Ovary (tissue), 3 donors: ENCODE results near the gene PLOD1.

Source experiments
- POLR2A ChIP-seq: fragments of 450-650 bp; IDR thresholded peaks from one replicate; pipeline ENCODE4 v1.6.1; 2017; ENCODE audit warnings: antibody characterized with exemption, mild to moderate bottlenecking, moderate library complexity
- TF ChIP-seq, protein P1 (sequence below), 3 donors: fragments of 450-650 bp in 2 of 3; fragments of 200-600 bp in 1 of 3; IDR thresholded peaks; one replicate each; pipeline versions ENCODE4 v1.5.1 to v1.8.0; 2016 to 2022; ENCODE audit warnings: antibody characterized with exemption in 3 of 3, mild to moderate bottlenecking in 1 of 3
- donor health status: DM: no; HTN: no; CAD: no.

DNA sequence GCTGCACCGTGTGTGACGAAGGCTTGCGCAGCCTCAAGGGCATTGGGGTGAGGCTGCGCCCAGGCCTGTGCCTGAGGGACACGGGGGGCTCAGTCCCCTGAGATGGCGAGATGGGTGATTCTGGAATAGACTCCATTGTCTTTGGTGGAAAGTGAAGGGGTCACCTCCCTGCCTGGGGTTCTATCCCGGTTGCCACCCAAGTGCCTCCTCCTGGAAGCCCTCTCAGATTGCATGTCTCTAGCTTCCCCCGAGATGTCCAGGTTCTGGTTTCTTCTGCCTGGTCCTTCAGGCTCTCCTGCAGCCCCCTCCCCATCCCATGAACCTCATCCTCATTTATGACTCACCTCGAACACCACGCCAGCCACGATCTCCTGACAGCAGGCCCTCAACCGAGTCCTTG, 23.4 kb downstream of the PLOD1 start:
- no peak for TF ChIP-seq POLR2A
- TF ChIP-seq, protein P1, sequence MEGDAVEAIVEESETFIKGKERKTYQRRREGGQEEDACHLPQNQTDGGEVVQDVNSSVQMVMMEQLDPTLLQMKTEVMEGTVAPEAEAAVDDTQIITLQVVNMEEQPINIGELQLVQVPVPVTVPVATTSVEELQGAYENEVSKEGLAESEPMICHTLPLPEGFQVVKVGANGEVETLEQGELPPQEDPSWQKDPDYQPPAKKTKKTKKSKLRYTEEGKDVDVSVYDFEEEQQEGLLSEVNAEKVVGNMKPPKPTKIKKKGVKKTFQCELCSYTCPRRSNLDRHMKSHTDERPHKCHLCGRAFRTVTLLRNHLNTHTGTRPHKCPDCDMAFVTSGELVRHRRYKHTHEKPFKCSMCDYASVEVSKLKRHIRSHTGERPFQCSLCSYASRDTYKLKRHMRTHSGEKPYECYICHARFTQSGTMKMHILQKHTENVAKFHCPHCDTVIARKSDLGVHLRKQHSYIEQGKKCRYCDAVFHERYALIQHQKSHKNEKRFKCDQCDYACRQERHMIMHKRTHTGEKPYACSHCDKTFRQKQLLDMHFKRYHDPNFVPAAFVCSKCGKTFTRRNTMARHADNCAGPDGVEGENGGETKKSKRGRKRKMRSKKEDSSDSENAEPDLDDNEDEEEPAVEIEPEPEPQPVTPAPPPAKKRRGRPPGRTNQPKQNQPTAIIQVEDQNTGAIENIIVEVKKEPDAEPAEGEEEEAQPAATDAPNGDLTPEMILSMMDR (IDR thresholded peaks at IDR 0.05), result no peak
